Vagina (tissue), 2 donors: ENCODE measurements around the gene CCSER2.

ENCODE experiments used
- POLR2A ChIP-seq, 2 donors: fragments of 450-650 bp; IDR thresholded peaks; one replicate each; pipeline ENCODE4 v1.6.1; 2017; ENCODE audit warnings: antibody characterized with exemption in 2 of 2, mild to moderate bottlenecking in 2 of 2, moderate library complexity in 2 of 2
- TF ChIP-seq, protein P1 (sequence below), 3 experiments: fragments of 450-650 bp in 2 of 3; fragments of 200-600 bp in 1 of 3; sonication (generic) in 1 of 3; IDR thresholded peaks; one replicate each; pipeline ENCODE4 v1.5.1; 2017 to 2019; ENCODE audit warnings: antibody characterized with exemption in 3 of 3, mild to moderate bottlenecking in 2 of 3, moderate library complexity in 2 of 3

DNA sequence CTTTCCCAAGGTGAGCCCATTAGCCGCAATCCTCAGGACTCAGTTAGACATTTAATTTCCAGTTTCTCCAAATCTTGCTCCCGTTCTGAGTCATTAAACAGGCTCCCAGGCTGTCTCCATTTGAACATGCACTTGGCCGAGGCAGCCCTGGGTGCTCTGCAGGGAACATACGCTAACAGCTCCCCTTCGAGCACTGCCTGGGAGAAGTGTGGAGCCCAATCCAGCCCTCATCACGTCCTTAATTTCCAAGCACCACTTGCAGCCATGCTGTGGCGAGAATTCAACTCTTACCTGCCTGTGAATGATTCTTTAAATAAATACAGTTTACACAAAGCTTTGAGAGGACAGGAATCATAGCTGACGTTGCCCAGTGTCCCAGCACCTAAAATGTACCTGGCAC is 218.2 kb downstream of the CCSER2 start:
- TF ChIP-seq, protein P1, sequence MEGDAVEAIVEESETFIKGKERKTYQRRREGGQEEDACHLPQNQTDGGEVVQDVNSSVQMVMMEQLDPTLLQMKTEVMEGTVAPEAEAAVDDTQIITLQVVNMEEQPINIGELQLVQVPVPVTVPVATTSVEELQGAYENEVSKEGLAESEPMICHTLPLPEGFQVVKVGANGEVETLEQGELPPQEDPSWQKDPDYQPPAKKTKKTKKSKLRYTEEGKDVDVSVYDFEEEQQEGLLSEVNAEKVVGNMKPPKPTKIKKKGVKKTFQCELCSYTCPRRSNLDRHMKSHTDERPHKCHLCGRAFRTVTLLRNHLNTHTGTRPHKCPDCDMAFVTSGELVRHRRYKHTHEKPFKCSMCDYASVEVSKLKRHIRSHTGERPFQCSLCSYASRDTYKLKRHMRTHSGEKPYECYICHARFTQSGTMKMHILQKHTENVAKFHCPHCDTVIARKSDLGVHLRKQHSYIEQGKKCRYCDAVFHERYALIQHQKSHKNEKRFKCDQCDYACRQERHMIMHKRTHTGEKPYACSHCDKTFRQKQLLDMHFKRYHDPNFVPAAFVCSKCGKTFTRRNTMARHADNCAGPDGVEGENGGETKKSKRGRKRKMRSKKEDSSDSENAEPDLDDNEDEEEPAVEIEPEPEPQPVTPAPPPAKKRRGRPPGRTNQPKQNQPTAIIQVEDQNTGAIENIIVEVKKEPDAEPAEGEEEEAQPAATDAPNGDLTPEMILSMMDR (IDR thresholded peaks at IDR 0.05): no peak
- TF ChIP-seq POLR2A (IDR thresholded peaks at IDR 0.05): no peak
